ENCODE measurements around the gene TFG.
"Not testable (repeated sequence)": the region's sequence is repeated elsewhere in the genome, so short reads cannot be mapped to it uniquely, and the experiment has no call there.

Gene TFG

GRCh38 chr3:100708989-100709841 lies at the start of gene TFG:
Gene TFG, plus strand, starts transcription at chr3:100709494. Its CDS starts 4,192 bp downstream, at chr3:100713686.
- DNase-seq (ENCODE audit: extremely low read depth, low read depth): peak; percentile 99
- TF ChIP-seq CTCF (IDR thresholded peaks at IDR 0.05; ENCODE audit: low read depth, low read length): no peak

- DNase-seq (ENCODE audit: extremely low read depth, low read depth): not testable (repeated sequence)
Measured at GRCh38 chr3:100661294-100661693, 48.0 kb upstream of the TFG start.

- DNase-seq (ENCODE audit: extremely low read depth, low read depth): no peak
Measured at GRCh38 chr3:100662113-100662823, 47.0 kb upstream of the TFG start.

GRCh38 chr3:100665230-100665629 lies 44.1 kb upstream of the TFG start:
- no peak for DNase-seq (ENCODE audit: extremely low read depth, low read depth)
- no peak for TF ChIP-seq CTCF (IDR thresholded peaks at IDR 0.05; ENCODE audit: low read depth, low read length)

More at GRCh38 chr3:100662113-100662823, 47.0 kb upstream of the TFG start:
- no peak for TF ChIP-seq CTCF (IDR thresholded peaks at IDR 0.05; ENCODE audit: low read depth, low read length)

GRCh38 chr3:100666699-100667098 lies 42.6 kb upstream of the TFG start:
- DNase-seq (ENCODE audit: extremely low read depth, low read depth): not testable (repeated sequence)

- DNase-seq (ENCODE audit: extremely low read depth, low read depth): not testable (repeated sequence)
Measured at GRCh38 chr3:100667316-100667715, 42.0 kb upstream of the TFG start.

GRCh38 chr3:100670995-100671394 lies 38.3 kb upstream of the TFG start:
- not testable (repeated sequence) for DNase-seq (ENCODE audit: extremely low read depth, low read depth)

GRCh38 chr3:100681496-100681895 lies 27.8 kb upstream of the TFG start:
- no peak for TF ChIP-seq CTCF (IDR thresholded peaks at IDR 0.05; ENCODE audit: low read depth, low read length)
- no peak for DNase-seq (ENCODE audit: extremely low read depth, low read depth)

GRCh38 chr3:100682056-100682853 lies 27.0 kb upstream of the TFG start:
- no peak for DNase-seq (ENCODE audit: extremely low read depth, low read depth)
- no peak for TF ChIP-seq CTCF (IDR thresholded peaks at IDR 0.05; ENCODE audit: low read depth, low read length)
